Measurements from ENCODE around the gene B4GALNT3. TPM values are rescaled to one million over a fixed set of nuclear protein-coding genes. Genes with fewer than 3 reads are reported as not detected.

B4GALNT3 gene
- total RNA-seq, 4 donors from 2014 or later, result 9.7 to 45.3 (median 18.4) TPM

GRCh38 chr12:553216-554000 is 93.7 kb downstream of the B4GALNT3 start:
- no peak overlapping the region for H3K4me3 ChIP-seq
- intact Hi-C loops (cut with DNase I), result no loop called here
- no peaks in the 10 kb centered on the region for H3K9me3 ChIP-seq
- peaks cover 0 to 9% (median 0%) of the 10 kb centered on the region in 3 donors for H3K36me3 ChIP-seq
- no peak overlapping the region for H3K27ac ChIP-seq
- peaks cover 0 to 24% (median 0%) of the 10 kb centered on the region in 3 donors for H3K4me1 ChIP-seq
- WGBS, 2 donors, result 61 to 73% methylated on average over 13 to 15 of the region's 23 CpGs
- H3K27me3 ChIP-seq, result peaks cover 0 to 10% (median 0%) of the 10 kb centered on the region in 4 donors
- no peak for DNase-seq
- no peak for TF ChIP-seq POLR2A (IDR thresholded peaks at IDR 0.05)
- no peak for TF ChIP-seq CTCF (IDR thresholded peaks at IDR 0.05)

GRCh38 chr12:554001-554285 is 94.2 kb downstream of the B4GALNT3 start:
- intact Hi-C loops (cut with DNase I), result no loop called here
- H3K4me3 ChIP-seq, result no peak overlapping the region
- TF ChIP-seq CTCF (IDR thresholded peaks at IDR 0.05), result no peak
- no peak for TF ChIP-seq POLR2A (IDR thresholded peaks at IDR 0.05)
- peaks cover 0 to 14% (median 0%) of the 10 kb centered on the region in 4 donors for H3K27me3 ChIP-seq
- no peak overlapping the region for H3K27ac ChIP-seq
- no peak for DNase-seq
- no peaks in the 10 kb centered on the region for H3K9me3 ChIP-seq
- peaks cover 0 to 9% (median 0%) of the 10 kb centered on the region in 3 donors for H3K36me3 ChIP-seq
- 65 to 81% methylated on average over 3 to 4 of the region's 8 CpGs for WGBS, 2 donors
- peaks cover 0 to 29% (median 0%) of the 10 kb centered on the region in 3 donors for H3K4me1 ChIP-seq

- DNase-seq, result no peak
- Histone ChIP-seq H3K27ac (no peak overlapping the region), H3K27me3 (peaks cover 0 to 20% (median 0%) of the 10 kb centered on the region in 4 donors), H3K36me3 (peaks cover 0 to 9% (median 0%) of the 10 kb centered on the region in 3 donors), H3K4me1 (peaks cover 0 to 48% (median 0%) of the 10 kb centered on the region in 3 donors), H3K4me3 (no peak overlapping the region), H3K9me3 (no peaks in the 10 kb centered on the region)
- WGBS, 2 donors, result 89 to 90% methylated on average over 2 to 9 of the region's 20 CpGs
- TF ChIP-seq CTCF (IDR thresholded peaks at IDR 0.05) (no peak), POLR2A (IDR thresholded peaks at IDR 0.05) (no peak)
- intact Hi-C loops (cut with DNase I), result no loop called here
Observed at GRCh38 chr12:556498-556897, 96.8 kb downstream of the B4GALNT3 start.

- intact Hi-C loops (cut with DNase I), result no loop called here
- Histone ChIP-seq H3K27me3 (peaks cover 0 to 20% (median 0%) of the 10 kb centered on the region in 4 donors), H3K9me3 (no peaks in the 10 kb centered on the region), H3K4me1 (peaks cover 0 to 41% (median 0%) of the 10 kb centered on the region in 3 donors), H3K27ac (no peak overlapping the region), H3K4me3 (no peak overlapping the region), H3K36me3 (no peaks in the 10 kb centered on the region)
- TF ChIP-seq CTCF (IDR thresholded peaks at IDR 0.05), result peak in 1 of 6 experiments; percentile 9
- TF ChIP-seq POLR2A (IDR thresholded peaks at IDR 0.05), result no peak
- no peak for DNase-seq
- 43 to 100% methylated on average over 1 to 2 of the region's 4 CpGs for WGBS, 2 donors
Observed at GRCh38 chr12:558580-558979, 98.8 kb downstream of the B4GALNT3 start.

GRCh38 chr12:559208-559905 is 99.6 kb downstream of the B4GALNT3 start:
- WGBS, 2 donors, result 80 to 81% methylated on average over 1 to 6 of the region's 21 CpGs
- DNase-seq, result no peak
- H3K4me3 ChIP-seq, result no peak overlapping the region
- TF ChIP-seq CTCF (IDR thresholded peaks at IDR 0.05) (no peak), POLR2A (IDR thresholded peaks at IDR 0.05) (no peak)
- intact Hi-C loops (cut with DNase I), result no loop called here
- peaks cover 0 to 40% (median 0%) of the 10 kb centered on the region in 3 donors for H3K4me1 ChIP-seq
- H3K27me3 ChIP-seq, result peaks cover 0 to 20% (median 0%) of the 10 kb centered on the region in 4 donors
- H3K9me3 ChIP-seq, result no peaks in the 10 kb centered on the region
- no peaks in the 10 kb centered on the region for H3K36me3 ChIP-seq
- H3K27ac ChIP-seq, result no peak overlapping the region
